ENCODE results near the gene SH3GL2.
"Not testable (repeated sequence)": the region's sequence is repeated elsewhere in the genome, so short reads cannot be mapped to it uniquely, and the experiment has no call there.

The SH3GL2 gene

GRCh38 chr9:17760250-17760649, 181.4 kb downstream of the SH3GL2 start:
- DNase-seq = no peak

DNA sequence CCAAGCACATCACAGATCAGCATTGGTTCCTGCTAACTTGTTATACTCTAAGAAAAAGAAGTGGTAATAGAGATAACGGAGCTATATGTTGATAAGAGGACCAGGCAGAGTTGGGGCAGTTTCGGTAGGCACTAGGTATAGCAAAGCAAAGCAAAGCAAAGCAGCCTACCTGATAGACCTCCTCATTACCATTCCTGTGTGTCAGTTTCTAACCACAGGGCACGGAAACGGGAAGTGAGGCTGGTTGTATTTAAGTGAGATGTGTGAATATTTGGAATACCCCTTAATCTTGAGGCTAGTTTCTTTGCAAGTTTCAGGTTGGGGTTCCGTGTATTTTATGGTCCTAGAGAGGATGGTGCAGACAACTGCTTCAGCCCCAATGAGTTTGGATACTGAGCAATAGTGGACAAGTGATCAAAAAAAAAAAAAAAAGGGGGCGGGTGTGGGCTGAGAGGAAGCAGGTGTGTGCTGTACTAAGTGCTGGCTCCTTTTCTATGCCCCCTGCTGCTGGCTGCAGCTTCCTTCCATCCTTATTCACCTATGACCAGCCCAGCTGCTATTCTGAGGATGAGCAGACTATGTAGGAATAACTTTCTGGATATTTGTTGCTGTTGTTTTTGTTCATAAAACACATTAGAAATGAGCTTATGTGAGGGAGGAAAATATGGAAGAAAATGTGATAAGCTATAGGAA, 183.3 kb downstream of the SH3GL2 start:
- no peak for DNase-seq

DNA sequence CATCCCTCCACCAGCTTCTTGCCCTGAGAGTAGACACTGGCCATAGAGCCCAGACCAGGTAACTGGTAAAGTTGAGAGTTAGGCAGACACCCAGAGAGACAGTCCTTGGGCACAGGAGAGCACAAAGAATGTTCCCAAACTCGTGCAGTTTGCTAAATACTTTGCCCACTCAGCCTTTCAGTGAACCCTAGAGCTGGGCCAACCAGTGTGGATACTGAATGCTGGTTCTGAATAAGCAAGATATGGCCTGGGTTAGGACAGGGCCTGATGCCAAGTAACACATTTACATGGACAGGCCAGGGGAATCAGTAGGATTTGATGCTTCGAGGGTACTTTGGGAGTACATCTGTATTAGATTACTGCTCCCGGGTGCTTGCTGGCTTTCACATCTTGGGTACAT, 185.4 kb downstream of the SH3GL2 start:
- DNase-seq = no peak

DNA sequence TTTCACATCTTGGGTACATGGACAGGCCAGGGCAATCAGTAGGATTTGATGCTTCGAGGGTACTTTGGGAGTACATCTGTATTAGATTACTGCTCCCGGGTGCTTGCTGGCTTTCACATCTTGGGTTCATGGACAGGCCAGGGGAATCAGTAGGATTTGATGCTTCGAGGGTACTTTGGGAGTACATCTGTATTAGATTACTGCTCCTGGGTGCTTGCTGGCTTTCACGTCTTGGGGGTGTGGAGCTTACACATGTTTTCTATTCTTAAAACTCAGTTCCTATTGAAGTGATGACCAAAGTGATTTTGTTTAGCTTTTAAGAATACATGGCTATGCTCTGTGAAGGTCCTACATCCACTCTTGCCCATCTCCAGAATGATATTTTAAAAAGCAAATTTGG, 186.3 kb downstream of the SH3GL2 start:
- not testable (repeated sequence) for DNase-seq

GRCh38 chr9:17772223-17772622, 193.4 kb downstream of the SH3GL2 start:
- DNase-seq = no peak

DNA sequence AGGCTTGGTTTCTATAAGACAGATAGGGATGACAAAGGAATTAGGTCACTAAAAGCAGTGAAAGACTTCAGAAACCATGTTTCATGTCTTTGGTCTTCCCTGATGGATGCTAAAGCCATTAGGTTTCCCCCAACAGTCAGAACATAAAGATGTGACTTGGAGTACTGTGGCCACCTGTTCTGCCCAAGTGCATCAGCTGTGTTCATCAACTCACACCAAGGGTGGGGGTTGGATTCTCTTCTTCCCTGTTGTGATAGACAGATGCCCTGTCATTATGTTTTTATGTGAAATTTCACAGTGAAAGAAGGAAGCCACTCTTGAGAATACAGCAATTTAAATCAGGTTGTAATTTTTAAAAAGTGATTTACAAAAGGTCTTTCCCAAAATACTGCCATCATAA, 196.8 kb downstream of the SH3GL2 start:
- no peak for DNase-seq

DNA sequence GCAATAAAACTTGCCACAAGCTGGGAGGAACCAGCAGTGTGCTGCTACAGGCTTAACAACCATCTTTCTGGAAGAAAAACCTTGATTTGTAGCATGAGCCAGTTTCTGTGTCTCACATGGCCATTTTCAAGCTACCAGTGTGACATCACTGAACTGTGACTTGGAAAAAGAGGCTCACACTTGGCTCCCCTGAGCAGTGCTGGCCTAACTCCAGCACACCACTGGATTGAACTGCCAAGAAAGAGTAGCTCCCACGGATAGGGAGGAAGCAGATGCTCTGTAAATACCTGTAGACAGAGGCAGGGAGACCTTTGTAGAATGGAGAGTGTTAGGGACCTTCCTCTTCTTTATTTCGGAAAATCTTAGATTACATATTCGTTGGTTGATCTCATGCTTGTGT, 197.9 kb downstream of the SH3GL2 start:
- no peak for DNase-seq

DNA sequence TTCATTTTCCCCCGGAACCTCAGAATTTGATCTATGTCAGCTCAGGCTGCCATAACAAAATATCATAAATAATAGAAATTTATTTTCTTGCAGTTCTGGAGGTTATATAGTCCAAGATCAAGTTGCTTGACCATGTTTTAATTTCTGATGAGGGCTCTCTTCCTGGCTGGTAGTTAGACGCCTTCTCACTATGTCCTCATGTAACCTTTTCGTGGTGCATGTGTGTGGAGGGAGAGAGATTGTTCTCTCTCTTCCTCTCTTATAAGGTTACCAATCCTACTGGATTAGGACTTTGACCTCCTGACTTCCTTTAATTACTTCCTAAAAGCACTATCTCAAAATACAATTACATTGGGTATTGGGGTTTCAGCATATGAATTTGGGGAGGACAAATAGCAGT, 198.6 kb downstream of the SH3GL2 start:
- DNase-seq = no peak

- DNase-seq = no peak
These were observed 203.7 kb downstream of the SH3GL2 start for GRCh38 chr9:17782430-17783149.

DNA sequence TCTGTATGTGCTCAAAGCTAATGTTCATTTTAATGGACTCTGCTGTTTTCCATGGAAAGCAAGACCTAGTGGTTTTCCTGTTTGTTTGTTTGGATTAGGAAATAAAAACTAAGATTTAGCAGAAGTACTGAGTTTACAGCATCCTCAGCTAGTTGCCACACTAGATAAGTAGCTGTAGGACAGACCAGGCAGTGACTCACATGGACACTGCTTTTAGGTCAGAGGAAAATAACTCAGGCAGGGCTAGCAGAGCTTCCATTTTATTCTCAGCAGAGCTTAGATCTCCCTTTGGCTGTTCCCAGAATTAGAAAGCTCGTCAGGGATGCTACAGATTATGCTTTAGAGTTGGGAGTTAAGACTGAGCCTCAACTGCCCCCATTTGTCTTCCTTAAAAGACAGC, 204.4 kb downstream of the SH3GL2 start:
- no peak for DNase-seq

- no peak for DNase-seq
These were observed 210.4 kb downstream of the SH3GL2 start for GRCh38 chr9:17789316-17789715.

DNA sequence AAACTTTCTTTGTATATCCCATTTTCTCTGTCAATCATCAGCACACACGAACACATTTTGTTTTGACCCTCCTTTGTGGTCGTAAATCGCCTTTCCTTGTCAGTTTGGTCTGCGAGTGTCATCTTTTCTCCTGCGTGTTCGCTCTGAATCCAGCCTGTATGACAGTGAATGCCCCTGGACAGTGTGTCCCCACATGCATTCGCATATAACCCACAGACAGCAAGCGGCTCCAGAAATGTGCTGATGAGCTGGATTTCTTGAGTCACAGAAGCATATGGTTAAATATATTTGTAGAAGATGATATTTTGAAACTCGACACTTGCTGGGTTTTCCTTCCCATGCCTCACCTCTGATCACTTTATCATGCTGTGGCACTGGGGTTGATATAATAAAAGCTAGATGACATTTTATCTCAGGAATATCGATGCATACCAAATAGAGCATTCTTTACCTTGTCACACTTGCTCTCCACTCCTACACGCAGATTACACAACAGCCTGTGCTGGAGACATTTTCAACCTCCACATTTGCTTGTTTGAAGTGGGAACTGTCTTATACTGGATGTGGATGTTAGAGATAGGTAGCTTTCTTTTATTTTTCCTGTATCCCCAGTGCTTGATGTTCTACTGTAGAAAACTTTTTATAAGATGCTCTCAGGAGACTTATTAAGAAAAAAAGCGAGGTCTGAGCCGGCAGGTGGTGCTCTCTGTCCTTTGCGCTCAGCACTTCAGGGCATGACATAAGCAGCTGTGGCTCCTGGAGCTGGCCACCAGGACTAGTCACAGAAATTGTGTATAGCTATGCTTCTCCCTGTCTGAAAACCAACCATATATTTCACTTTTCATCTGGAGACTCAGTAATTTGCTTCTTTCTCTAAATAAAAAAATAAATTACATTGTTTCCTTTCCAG, 215.1 kb downstream of the SH3GL2 start:
- DNase-seq = no peak

DNA sequence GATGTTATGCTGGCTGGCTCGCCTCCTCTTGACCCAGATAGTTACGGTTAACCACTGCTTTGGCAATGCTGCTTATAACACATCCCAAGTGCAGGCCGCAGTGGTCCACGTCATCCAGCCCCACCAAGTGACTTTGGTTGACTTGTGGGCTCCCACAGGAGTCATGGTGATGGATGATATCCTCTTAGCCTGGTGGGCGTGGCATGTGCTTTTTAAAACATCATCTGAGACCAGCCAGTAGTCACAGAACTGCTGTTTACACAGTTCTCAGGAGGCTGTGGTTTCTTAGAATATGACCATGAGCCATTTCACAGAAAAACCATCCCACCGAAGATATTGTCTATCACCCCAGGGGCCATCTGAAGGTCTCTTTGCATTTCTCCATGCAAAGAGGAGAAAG, 216.9 kb downstream of the SH3GL2 start:
- no peak for DNase-seq

DNA sequence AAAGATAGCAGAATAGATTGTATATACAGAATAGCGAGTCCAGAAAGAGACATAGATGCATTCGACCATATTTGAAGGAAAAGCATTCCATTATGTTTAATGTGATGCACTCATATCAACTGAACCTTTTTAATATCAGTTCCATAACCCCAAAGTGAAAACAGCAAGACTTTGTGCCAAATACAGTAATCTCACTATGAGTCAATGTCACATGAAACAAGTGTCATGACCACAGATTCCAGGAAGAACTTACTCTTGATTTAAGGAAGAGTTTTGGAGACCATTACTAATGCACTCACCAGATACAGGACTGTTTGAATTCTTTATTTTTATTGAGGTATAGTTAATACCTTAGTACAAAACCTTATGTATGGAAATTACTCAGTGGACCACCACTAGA, 220.5 kb downstream of the SH3GL2 start:
- DNase-seq = no peak

GRCh38 chr9:17800418-17800817, 221.6 kb downstream of the SH3GL2 start:
- no peak for DNase-seq

GRCh38 chr9:17802249-17802857, 223.5 kb downstream of the SH3GL2 start:
- DNase-seq = no peak

DNA sequence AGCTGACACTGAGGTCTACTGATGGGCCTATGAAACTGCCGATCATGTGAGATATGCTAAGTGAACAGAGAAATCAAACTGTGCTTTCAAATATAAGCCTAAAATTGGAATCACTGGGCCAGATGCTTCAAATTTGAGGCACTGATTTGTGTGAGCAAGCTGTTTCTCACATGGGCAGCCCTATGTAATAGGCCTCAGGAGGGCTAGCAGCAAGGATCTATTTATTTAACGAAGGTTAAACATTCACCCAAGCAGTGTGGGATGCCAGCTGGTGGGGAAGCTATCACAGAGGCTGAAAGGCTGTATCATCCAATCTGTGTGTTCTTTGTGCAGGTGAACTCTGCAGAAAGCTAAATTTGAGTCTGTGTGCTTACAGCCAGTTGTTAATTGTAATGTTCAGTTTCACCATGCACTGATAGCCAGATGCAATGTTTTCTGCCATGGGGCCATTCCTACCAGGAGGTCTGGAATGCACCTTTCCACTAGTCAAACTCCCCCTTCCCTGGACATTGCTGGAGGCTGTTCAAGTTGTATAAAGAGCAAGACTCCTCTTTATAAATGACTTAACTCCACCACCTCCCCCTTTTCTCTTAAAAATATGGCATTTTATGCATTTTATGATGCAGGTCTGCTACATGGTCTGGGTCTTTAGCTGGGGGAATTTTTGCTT, 228.9 kb downstream of the SH3GL2 start:
- DNase-seq = no peak

DNA sequence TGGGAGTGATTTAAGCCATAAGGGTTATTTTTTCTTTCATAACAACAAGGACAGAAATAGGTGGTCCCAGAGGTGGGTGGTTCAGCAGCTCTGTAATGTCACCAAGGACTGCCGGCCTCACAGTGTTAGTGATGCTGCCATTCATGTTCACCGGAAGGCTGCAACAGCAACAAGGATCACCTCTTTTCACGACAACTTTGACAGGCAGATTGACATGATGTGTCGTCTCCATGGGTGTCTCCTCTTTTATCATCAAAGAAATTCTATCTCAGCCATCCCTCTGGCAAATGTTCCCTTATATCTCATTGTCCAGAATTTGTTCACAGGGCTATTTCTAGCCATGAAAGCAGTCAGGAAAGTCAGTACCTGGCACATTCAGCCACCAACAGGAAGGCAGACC, 231.5 kb downstream of the SH3GL2 start:
- no peak for DNase-seq

- DNase-seq = peak; percentile 59
These were observed 232.1 kb downstream of the SH3GL2 start for GRCh38 chr9:17810728-17811571.

DNA sequence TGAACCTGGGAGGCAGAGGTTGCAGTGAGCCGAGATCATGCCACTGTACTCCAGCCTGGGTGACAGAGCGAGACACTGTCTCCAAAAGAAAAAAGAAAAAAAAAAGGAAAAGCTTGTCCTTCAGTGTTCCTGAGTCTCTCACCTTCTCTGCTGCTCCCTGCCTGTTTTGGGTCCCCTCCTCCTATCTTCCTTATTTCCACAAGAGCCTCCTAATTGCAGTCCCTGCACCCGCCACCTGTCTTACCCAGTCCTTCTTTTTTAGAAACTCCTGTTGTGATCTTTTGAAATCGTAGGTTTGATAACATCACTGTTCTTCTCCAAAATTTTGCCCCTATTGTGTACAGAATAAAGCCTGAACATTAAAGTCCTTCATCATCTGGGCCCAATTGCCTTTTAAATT, 234.9 kb downstream of the SH3GL2 start:
- DNase-seq = no peak

- DNase-seq = no peak
These were observed 237.7 kb downstream of the SH3GL2 start for GRCh38 chr9:17816431-17817027.
